AG09309 (cell line): ENCODE data around the gene DNAJB8.

Experiments used
- DNase-seq: peaks from one replicate; pipeline ENCODE4 v3.0.0-alpha.2; 2010; ENCODE audit warnings: low read depth
- H3K4me3 ChIP-seq: 2 replicates; pipeline ENCODE4 v1.5.1; 2011; ENCODE audit warnings: mild to moderate bottlenecking, low read depth, low read length, moderate library complexity; ENCODE audit not compliant: control insufficient read depth
- CTCF ChIP-seq: IDR thresholded peaks from 2 replicates; pipeline ENCODE4 v1.5.1; 2011; ENCODE audit warnings: mild to moderate bottlenecking, low read depth, low read length, inconsistent platforms; ENCODE audit not compliant: insufficient read depth, control insufficient read depth; ENCODE audit errors: missing control alignments

DNAJB8 gene

DNA sequence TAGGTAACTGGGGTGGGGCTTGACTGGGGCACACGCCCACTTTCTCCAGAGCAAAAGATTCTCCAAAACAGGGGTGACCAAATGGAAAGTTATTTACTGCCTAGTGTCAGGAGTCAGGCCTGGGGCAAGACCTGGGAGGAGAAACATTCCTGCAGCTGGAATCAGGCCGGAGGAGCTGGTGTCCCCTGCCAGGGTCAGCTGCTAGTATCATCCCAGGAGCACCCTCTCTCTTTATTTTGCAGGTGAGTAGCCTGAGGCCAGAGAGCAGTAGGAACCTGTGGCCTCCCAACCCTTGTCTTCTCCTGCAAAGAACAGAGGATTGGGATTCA is 32.9 kb downstream of the DNAJB8 start:
- no peak overlapping the region for H3K4me3 ChIP-seq
- TF ChIP-seq CTCF: no peak
- DNase-seq: no peak

DNA sequence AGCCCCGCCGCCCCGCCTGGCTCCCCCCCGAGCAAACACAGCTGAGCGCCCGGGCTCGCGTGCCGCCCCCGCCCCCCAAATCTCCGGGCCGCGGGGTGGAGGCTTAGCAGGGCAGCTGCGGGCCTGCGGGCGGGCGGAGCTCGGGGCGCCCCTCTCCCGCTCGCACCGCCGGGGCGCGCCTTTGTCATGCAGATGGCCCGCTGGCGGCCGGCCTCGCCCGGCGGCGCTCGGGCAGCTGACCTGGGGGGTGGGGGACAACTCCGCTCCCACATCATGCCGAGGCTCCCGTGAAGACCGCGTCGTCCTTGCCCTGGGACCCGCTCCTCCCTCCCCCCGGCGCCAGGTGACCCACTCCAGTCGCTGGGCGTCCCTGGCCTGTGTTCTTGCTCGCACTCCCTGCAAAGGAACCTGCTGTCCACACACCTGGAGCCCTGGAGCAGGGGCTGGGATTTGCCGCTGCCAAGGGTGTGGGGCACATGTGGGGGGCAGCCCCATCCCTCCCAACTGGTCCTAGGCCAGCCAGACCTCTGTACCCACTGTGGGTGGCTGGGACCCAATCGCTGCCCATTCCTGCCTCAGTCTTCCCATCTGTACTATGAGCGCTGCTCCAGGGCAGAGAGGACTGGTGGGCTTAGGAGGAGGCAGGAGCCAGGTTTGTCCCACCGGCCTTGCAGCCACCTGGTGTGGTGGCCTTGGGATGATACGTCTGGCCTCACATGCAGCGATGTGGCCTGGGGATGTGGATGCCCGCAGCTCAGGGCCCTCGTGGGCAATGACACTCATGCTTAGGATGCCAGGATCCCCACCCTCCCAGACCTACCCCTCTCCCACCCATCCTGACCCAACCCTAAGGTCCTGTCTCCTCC is 33.5 kb downstream of the DNAJB8 start:
- H3K4me3 ChIP-seq: no peak overlapping the region; the same call in 1 of the 2 replicates
- TF ChIP-seq CTCF: no peak
- no peak for DNase-seq

DNA sequence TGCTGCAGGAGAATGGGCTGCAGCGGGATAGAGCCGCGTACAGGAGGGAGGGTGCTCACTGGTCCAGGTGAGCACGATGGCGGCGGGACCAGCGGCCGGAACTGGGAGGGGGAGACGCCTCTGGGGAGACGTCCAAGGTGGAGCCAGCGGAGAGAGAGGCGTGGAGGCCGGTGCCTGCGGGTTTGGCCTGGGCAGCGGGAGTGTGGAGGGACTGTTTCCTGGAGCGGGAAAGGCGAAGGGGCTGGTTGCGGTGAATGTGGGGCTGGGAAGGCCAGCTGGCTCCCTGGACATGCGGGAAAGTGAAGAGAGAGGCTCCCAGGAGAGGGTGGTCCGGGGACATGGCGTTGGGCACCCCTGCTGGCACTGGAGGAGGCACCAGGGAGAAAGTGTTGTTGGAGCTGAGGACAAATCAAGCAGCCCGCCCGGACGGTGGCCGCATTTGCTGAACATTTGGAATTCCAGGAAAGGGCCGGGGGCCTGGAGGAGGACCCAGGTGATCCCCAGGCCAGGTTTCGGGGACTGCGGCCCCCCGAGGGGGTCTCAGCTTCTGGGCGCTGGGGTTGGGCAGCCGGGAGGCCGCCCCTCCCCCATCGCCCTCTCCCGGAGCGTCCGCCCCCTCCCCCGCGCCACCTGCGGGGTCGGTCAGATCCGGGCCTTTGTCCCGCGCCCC is 34.3 kb downstream of the DNAJB8 start:
- TF ChIP-seq CTCF: no peak
- no peak for DNase-seq
- no peak overlapping the region; the same call in none of the 2 replicates for H3K4me3 ChIP-seq

GRCh38 chr3:128431803-128432300 is 34.8 kb downstream of the DNAJB8 start:
- no peak for TF ChIP-seq CTCF
- DNase-seq: no peak
- H3K4me3 ChIP-seq: no peak overlapping the region

DNA sequence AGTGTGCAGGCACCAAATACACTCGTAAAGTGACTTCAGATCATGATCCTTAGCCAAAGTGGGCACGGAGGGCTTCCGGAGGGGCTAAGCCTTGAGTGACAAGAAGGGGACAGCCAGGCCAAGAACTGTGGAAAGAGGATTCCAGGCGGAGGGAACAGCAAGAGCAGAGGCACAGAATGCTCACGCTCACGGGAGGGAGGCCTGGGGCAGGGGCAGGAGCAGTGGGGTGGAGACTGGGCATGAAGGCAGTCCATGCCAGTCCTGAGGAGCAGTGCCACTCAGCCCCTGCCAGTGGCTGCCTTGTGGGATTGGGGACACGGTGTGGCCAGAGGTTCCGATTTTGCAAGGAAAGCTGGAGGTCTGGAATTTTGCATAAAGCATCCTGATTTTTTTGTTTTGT is 36.0 kb downstream of the DNAJB8 start:
- TF ChIP-seq CTCF: no peak
- no peak for DNase-seq
- H3K4me3 ChIP-seq: no peak overlapping the region

DNA sequence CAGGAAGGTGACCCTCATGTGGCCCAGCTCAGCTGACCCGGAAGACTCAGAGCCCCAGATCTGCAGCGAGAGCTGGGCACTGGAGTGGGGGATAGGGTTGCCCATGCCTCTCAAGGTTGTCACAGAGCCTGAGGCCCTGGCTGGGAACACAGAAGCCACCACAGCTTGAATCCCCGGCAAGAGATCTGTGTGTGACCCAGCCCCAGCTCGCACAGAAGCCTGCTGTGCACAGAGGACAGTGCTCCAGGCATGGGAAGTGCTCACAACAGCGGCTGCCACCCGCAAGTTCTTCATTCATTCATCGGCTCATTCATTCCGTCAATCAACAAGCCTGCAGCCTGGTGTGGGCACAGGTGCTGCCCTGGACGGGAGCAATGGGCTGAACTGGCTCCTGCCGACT is 36.4 kb downstream of the DNAJB8 start:
- no peak for TF ChIP-seq CTCF
- DNase-seq: no peak
- H3K4me3 ChIP-seq: no peak overlapping the region
